GM12878 (cell line): Measurements from ENCODE around the gene NIPAL1. TPM values are rescaled to one million over a fixed set of nuclear protein-coding genes. Genes with fewer than 3 reads are reported as not detected.

ENCODE experiments used
- ATAC-seq: fragments of 200-7000 bp; cut with Tn5 transposase; 3 replicates; pipeline ENCODE4 v1.9.1; 2020; ENCODE audit warnings: mild to moderate bottlenecking, moderate library complexity
- BruUV-seq: library from RNA; stranded (reverse); fragments of 400-500 nt; replicated peaks from 2 replicates; lab custom pipeline; 2021; lab: Mats Ljungman, UMichigan
- CTCF ChIA-PET: fragments of 300-600 bp; sonication (Branson Sonifier 250); formaldehyde crosslinking; extraction: SDS; loops from one replicate; lab custom pipeline; 2021; ENCODE audit warnings: inconsistent platforms; lab: Yijun Ruan, JAX
- POLR2A ChIA-PET: fragments of 350-600 bp; formaldehyde crosslinking; extraction: SDS; loops from one replicate; lab custom pipeline; 2021; ENCODE audit warnings: inconsistent platforms; lab: Charles Lee
- RAD21 ChIA-PET: fragments of 300-600 bp; sonication (Branson Sonifier 250); formaldehyde crosslinking; loops from one replicate; lab custom pipeline; 2023; ENCODE audit warnings: antibody characterized with exemption; ENCODE audit not compliant: unreplicated experiment; lab: Charles Lee
- SMC1A ChIA-PET: fragments of 300-600 bp; sonication (Branson Sonifier 250); formaldehyde crosslinking; loops from one replicate; lab custom pipeline; 2023; ENCODE audit not compliant: unreplicated experiment, uncharacterized antibody; lab: Charles Lee
- DNase-seq: peaks from one replicate; pipeline ENCODE4 v3.0.0-alpha.2; 2011; ENCODE audit warnings: low read depth, low spot score
- FAIRE-seq: peaks from 3 replicates; lab custom pipeline; 2011; peaks lifted over from hg19 to GRCh38; lab: Jason Lieb, UNC
- H2AFZ ChIP-seq: 2 replicates; pipeline ENCODE4 v1.6.0; 2011; ENCODE audit warnings: low read depth, low read length, control low read depth; ENCODE audit not compliant: control insufficient read depth
- H3K27ac ChIP-seq: 2 replicates; pipeline ENCODE4 v1.5.1; 2011; ENCODE audit warnings: control low read depth; ENCODE audit not compliant: control insufficient read depth, insufficient read depth
- H3K27me3 ChIP-seq, 2 experiments: replicated peaks in 1 of 2; 2 replicates each; pipeline versions ENCODE4 v1.6.0 to v1.6.1; 2011; ENCODE audit warnings: low read length in 1 of 2; ENCODE audit not compliant: control insufficient read depth in 2 of 2, insufficient read depth in 2 of 2
- H3K36me3 ChIP-seq, 2 experiments: 2 replicates each; pipeline ENCODE4 v1.5.1; 2011; ENCODE audit warnings: low read length in 1 of 2; ENCODE audit not compliant: control insufficient read depth in 2 of 2, insufficient read depth in 2 of 2
- H3K4me1 ChIP-seq: 2 replicates; pipeline ENCODE4 v1.6.1; 2011; ENCODE audit warnings: mild to moderate bottlenecking, low read length, moderate library complexity, mixed read lengths; ENCODE audit not compliant: control insufficient read depth, insufficient read depth
- H3K4me2 ChIP-seq: 2 replicates; pipeline ENCODE4 v1.6.0; 2011; ENCODE audit warnings: control low read depth; ENCODE audit not compliant: control insufficient read depth, insufficient read depth
- H3K4me3 ChIP-seq: fragments of 200-600 bp; sonication (generic); 2 replicates; pipeline ENCODE4 v1.5.1; 2016
- H3K79me2 ChIP-seq: 2 replicates; pipeline ENCODE4 v1.6.0; 2011; ENCODE audit warnings: low read length; ENCODE audit not compliant: control insufficient read depth, insufficient read depth
- H3K9ac ChIP-seq: 2 replicates; pipeline ENCODE4 v1.8.0; 2011; ENCODE audit warnings: low read length, control low read depth, mixed read lengths; ENCODE audit not compliant: control insufficient read depth, insufficient read depth
- H3K9me3 ChIP-seq: replicated peaks from 3 replicates; pipeline ENCODE4 v1.5.1; 2011; ENCODE audit warnings: mild to moderate bottlenecking, low read length; ENCODE audit not compliant: control insufficient read depth, insufficient read depth
- H4K20me1 ChIP-seq: 2 replicates; pipeline ENCODE4 v1.6.0; 2011; ENCODE audit not compliant: control insufficient read depth, insufficient read depth
- ATF7 ChIP-seq: fragments of 450-650 bp; IDR thresholded peaks from 2 replicates; pipeline ENCODE4 v1.6.1; 2016; ENCODE audit warnings: low read depth, mild to moderate bottlenecking
- CEBPB ChIP-seq, 2 experiments: fragments of 150-350 bp in 1 of 2; IDR thresholded peaks; 2 replicates each; pipeline ENCODE4 v1.6.1; 2012 to 2014; ENCODE audit warnings: low read depth in 2 of 2, low read length in 2 of 2, borderline replicate concordance in 1 of 2, inconsistent platforms in 1 of 2
- EGR1 ChIP-seq, 2 experiments: IDR thresholded peaks; 1 replicate in 1 of 2; 2 replicates in 1 of 2; pipeline ENCODE4 v1.6.1; 2011 to 2012; ENCODE audit warnings: low read depth in 2 of 2, low read length in 2 of 2, borderline replicate concordance in 1 of 2, mild to moderate bottlenecking in 1 of 2, moderate library complexity in 1 of 2
- FOXM1 ChIP-seq: IDR thresholded peaks from 2 replicates; pipeline ENCODE4 v1.6.1; 2012; ENCODE audit warnings: low read depth, mild to moderate bottlenecking, inconsistent platforms, low read length, moderate library complexity
- IKZF1 ChIP-seq: fragments of 450-650 bp; conservative IDR thresholded peaks from 2 replicates; pipeline ENCODE4 v1.6.1; 2017; ENCODE audit warnings: antibody characterized with exemption, mild to moderate bottlenecking
- IRF4 ChIP-seq: IDR thresholded peaks from 2 replicates; pipeline ENCODE4 v1.6.1; 2011; ENCODE audit warnings: low read depth, low read length
- MEF2B ChIP-seq: fragments of 450-650 bp; IDR thresholded peaks from 2 replicates; pipeline ENCODE4 v1.6.1; 2018; ENCODE audit warnings: mild to moderate bottlenecking, moderate library complexity; ENCODE audit not compliant: partially characterized antibody, poor library complexity, severe bottlenecking
- NR2C1 ChIP-seq: fragments of 450-650 bp; IDR thresholded peaks from 2 replicates; pipeline ENCODE4 v1.6.1; 2017; ENCODE audit warnings: antibody characterized with exemption, mild to moderate bottlenecking, moderate library complexity
- RAD51 ChIP-seq: fragments of 450-650 bp; IDR thresholded peaks from 2 replicates; pipeline ENCODE4 v1.6.1; 2016; ENCODE audit warnings: moderate library complexity, mild to moderate bottlenecking, inconsistent platforms
- SMARCA5 ChIP-seq: fragments of 450-650 bp; IDR thresholded peaks from 2 replicates; pipeline ENCODE4 v1.6.1; 2017; ENCODE audit warnings: mild to moderate bottlenecking
- SMC3 ChIP-seq: IDR thresholded peaks from 2 replicates; pipeline ENCODE4 v1.6.1; 2011; ENCODE audit warnings: low read length, improper control_type of control experiment, borderline replicate concordance
- YBX1 ChIP-seq: fragments of 450-650 bp; IDR thresholded peaks from 2 replicates; pipeline ENCODE4 v1.6.1; 2016; ENCODE audit warnings: antibody characterized with exemption
- ZBED1 ChIP-seq: IDR thresholded peaks from 2 replicates; pipeline ENCODE4 v1.6.1; 2016; ENCODE audit warnings: borderline replicate concordance
- ZNF274 ChIP-seq: IDR thresholded peaks from one replicate; pipeline ENCODE4 v1.8.0; 2011; ENCODE audit not compliant: insufficient read length, insufficient read depth
- WGBS: methylation state at CpG from one replicate; pipeline ENCODE4 v1.1.6; 2016; ENCODE audit warnings: low lambda C conversion rate; ENCODE audit not compliant: insufficient replicate concordance, insufficient coverage; ENCODE audit errors: missing lambda C conversion rate; 5-methylcytosine and 5-hydroxymethylcytosine counted together
- in situ Hi-C: fragments of 300-500 bp; cut with MboI; formaldehyde crosslinking; loops from 9 replicates; pipeline ENCODE4 v1.14.3; 2018; ENCODE audit warnings: mixed read lengths
- intact Hi-C: fragments of 100-400 bp; cut with micrococcal nuclease; formaldehyde crosslinking; loops from one replicate; pipeline ENCODE4 v1.14.2; 2022; ENCODE audit not compliant: unreplicated experiment
- polyA plus RNA-seq, 11 experiments: library from polyadenylated mRNA; depleted of rRNA in 4 of 11; unstranded in 6 of 11; stranded (reverse) in 5 of 11; fragments of >200 nt; fragmentation: Nextera tagmentation in 4 of 11; fragmentation: Illumina TruSeq in 1 of 11; extraction: Ambion mirVana in 4 of 11; extraction: Trizol in 1 of 11; gene quantifications; 1 replicate in 1 of 11; 2 replicates in 10 of 11; pipeline versions ENCODE4 v1.2.1 to v1.2.3, GENCODE V29; 2011 to 2016; ENCODE audit warnings: inconsistent platforms in 2 of 11, missing spikeins in 2 of 11, low read depth in 1 of 11
- total RNA-seq, 4 experiments: library from RNA; depleted of rRNA in 3 of 4; stranded (reverse); fragments of >200 nt in 3 of 4; fragmentation: Illumina TruSeq in 1 of 4; extraction: Trizol in 1 of 4; gene quantifications; 2 replicates each; pipeline versions ENCODE4 v1.2.1 to v1.2.3, GENCODE V29; 2013 to 2021
- TF ChIP-seq, protein P1 (sequence below): fragments of 450-650 bp; IDR thresholded peaks from 2 replicates; pipeline ENCODE4 v1.6.1; 2017; ENCODE audit warnings: low read depth, mild to moderate bottlenecking, moderate library complexity
- TF ChIP-seq, protein P2 (sequence below): fragments of 450-650 bp; IDR thresholded peaks from 2 replicates; pipeline ENCODE4 v1.6.1; 2017; ENCODE audit warnings: mild to moderate bottlenecking, low read depth, inconsistent platforms; ENCODE audit not compliant: poor library complexity, severe bottlenecking
- TF ChIP-seq, protein P3 (sequence below): fragments of 450-650 bp; IDR thresholded peaks from 2 replicates; pipeline ENCODE4 v1.6.1; 2017; ENCODE audit warnings: antibody characterized with exemption, mild to moderate bottlenecking, moderate library complexity

The NIPAL1 gene
- total and polyA plus RNA-seq, 10 of the 15 experiments (the other 5 are each of a cell fraction or from before 2014, with no cell fraction given), result 0.46 to 9.7 (median 5.9) TPM

DNA sequence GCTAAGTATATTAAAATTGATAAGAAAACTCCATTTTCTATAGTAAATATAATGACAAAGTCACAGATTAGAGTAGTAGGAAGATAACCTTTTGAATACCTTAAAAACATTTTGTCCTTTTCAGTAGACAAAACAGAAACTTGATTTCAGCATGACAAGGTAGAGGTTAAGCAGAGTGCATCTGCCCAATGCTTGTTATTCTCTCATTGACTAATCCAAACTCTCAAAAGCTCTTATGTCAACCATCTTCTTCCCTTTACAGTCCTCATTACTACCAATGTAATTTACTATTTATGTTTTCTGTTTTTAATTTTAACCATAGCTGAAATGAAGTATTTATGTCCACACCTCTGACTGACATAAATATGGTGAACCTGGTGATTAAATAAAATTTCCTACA is 11.1 kb downstream of the NIPAL1 start (continued):
- TF ChIP-seq ZBED1 (peak; percentile 36; the same call in 1 of the 2 replicates), ZNF274 (no peak), IRF4 (peak; percentile 55; the same call in 1 of the 2 replicates), SMC3 (no peak), SMARCA5 (no peak), YBX1 (no peak), FOXM1 (peak; percentile 18; the same call in 1 of the 2 replicates)
- TF ChIP-seq, protein P1, sequence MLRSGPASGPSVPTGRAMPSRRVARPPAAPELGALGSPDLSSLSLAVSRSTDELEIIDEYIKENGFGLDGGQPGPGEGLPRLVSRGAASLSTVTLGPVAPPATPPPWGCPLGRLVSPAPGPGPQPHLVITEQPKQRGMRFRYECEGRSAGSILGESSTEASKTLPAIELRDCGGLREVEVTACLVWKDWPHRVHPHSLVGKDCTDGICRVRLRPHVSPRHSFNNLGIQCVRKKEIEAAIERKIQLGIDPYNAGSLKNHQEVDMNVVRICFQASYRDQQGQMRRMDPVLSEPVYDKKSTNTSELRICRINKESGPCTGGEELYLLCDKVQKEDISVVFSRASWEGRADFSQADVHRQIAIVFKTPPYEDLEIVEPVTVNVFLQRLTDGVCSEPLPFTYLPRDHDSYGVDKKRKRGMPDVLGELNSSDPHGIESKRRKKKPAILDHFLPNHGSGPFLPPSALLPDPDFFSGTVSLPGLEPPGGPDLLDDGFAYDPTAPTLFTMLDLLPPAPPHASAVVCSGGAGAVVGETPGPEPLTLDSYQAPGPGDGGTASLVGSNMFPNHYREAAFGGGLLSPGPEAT, result no peak
- TF ChIP-seq, all 136 proteins: peak for 16

DNA sequence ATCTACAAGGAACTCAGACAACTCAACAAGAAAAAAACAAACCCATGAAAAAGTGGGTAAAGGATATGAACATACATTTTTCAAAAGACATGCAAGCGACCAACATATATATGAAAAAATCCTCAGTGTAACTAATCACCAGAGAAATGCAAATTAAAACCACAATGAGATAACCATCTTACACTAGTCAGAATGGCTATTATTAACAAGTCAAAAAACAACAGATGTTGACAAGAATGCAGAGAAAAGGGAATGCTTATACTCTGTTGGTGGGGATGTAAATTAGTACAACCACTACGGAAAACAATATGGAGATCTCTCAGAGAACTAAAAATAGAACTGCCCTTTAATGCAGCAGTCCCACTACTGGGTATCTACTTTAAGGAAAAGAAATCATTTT is 12.1 kb downstream of the NIPAL1 start:
- DNase-seq, result no peak
- no peak overlapping the region for H2AFZ ChIP-seq
- no peaks in the 10 kb centered on the region for H3K36me3 ChIP-seq
- peak; percentile 41 for FAIRE-seq
- SMC1A ChIA-PET, result interaction anchor here (1.1 to 11.8 kb wide), 4 partner anchors 9 to 57 kb away, joined by 3 to 268 read pairs (median 9); no protein-coding TSS in a partner anchor
- CTCF ChIA-PET, result interaction anchor here (1.5 to 1.7 kb wide), 3 partner anchors 12 to 81 kb away, joined by 4 to 6 read pairs (median 5); no protein-coding TSS in a partner anchor
- H3K4me3 ChIP-seq, result no peak overlapping the region
- no peaks in the 10 kb centered on the region; the same call in 2 of the 3 replicates for H3K9me3 ChIP-seq
- POLR2A ChIA-PET, result interaction anchor here (1.1 kb wide), 1 partner anchor 21 kb away, joined by 3 read pairs; no protein-coding TSS in a partner anchor
- no peaks in the 10 kb centered on the region for H4K20me1 ChIP-seq
- H3K4me1 ChIP-seq, result peaks cover 37% of the 10 kb centered on the region
- in situ Hi-C loops (no loop called here), intact Hi-C loops (no loop called here)
- 0 out of 2 replicates have a peak overlapping the region, but pooled peaks have one; percentile 45 for H3K27ac ChIP-seq
- H3K79me2 ChIP-seq, result no peaks in the 10 kb centered on the region
- no peaks in the 10 kb centered on the region for H3K27me3 ChIP-seq
- H3K4me2 ChIP-seq, result peak overlapping the region; percentile 41; the same call in 1 of the 2 replicates
- ATAC-seq, result peak; percentile 82
- no peak overlapping the region for H3K9ac ChIP-seq
- no TSS peak for BruUV-seq
- RAD21 ChIA-PET, result interaction anchor here (1.1 to 1.6 kb wide), 3 partner anchors 10 to 27 kb away, joined by 3 to 5 read pairs (median 3); no protein-coding TSS in a partner anchor
- 2% methylated on average over 2 of the region's 2 CpGs for WGBS
- TF ChIP-seq EGR1 (IDR thresholded peaks at IDR 0.05; ENCODE audit: borderline replicate concordance in 1 of 2, low read depth in 2 of 2, low read length in 2 of 2), result no peak
- TF ChIP-seq, protein P2, sequence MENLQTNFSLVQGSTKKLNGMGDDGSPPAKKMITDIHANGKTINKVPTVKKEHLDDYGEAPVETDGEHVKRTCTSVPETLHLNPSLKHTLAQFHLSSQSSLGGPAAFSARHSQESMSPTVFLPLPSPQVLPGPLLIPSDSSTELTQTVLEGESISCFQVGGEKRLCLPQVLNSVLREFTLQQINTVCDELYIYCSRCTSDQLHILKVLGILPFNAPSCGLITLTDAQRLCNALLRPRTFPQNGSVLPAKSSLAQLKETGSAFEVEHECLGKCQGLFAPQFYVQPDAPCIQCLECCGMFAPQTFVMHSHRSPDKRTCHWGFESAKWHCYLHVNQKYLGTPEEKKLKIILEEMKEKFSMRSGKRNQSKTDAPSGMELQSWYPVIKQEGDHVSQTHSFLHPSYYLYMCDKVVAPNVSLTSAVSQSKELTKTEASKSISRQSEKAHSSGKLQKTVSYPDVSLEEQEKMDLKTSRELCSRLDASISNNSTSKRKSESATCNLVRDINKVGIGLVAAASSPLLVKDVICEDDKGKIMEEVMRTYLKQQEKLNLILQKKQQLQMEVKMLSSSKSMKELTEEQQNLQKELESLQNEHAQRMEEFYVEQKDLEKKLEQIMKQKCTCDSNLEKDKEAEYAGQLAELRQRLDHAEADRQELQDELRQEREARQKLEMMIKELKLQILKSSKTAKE, result no peak
- no peak for TF ChIP-seq CEBPB (IDR thresholded peaks at IDR 0.05; ENCODE audit: borderline replicate concordance in 1 of 2, low read depth in 2 of 2, low read length in 2 of 2)
- TF ChIP-seq, protein P3, sequence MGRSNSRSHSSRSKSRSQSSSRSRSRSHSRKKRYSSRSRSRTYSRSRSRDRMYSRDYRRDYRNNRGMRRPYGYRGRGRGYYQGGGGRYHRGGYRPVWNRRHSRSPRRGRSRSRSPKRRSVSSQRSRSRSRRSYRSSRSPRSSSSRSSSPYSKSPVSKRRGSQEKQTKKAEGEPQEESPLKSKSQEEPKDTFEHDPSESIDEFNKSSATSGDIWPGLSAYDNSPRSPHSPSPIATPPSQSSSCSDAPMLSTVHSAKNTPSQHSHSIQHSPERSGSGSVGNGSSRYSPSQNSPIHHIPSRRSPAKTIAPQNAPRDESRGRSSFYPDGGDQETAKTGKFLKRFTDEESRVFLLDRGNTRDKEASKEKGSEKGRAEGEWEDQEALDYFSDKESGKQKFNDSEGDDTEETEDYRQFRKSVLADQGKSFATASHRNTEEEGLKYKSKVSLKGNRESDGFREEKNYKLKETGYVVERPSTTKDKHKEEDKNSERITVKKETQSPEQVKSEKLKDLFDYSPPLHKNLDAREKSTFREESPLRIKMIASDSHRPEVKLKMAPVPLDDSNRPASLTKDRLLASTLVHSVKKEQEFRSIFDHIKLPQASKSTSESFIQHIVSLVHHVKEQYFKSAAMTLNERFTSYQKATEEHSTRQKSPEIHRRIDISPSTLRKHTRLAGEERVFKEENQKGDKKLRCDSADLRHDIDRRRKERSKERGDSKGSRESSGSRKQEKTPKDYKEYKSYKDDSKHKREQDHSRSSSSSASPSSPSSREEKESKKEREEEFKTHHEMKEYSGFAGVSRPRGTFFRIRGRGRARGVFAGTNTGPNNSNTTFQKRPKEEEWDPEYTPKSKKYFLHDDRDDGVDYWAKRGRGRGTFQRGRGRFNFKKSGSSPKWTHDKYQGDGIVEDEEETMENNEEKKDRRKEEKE, result no peak
- TF ChIP-seq NR2C1, result no peak
- peak; percentile 80 for TF ChIP-seq ATF7
- TF ChIP-seq IRF4, result no peak
- TF ChIP-seq IKZF1, result no peak
- TF ChIP-seq MEF2B, result peak; percentile 60
- no peak for TF ChIP-seq RAD51
